22Rv1 (cell line): ENCODE data around the gene ZNF318.

Experiments used
- H3K27ac ChIP-seq: fragments of 450-650 bp; 2 replicates; pipeline ENCODE4 v1.5.1; 2017
- ZFX ChIP-seq: fragments of 450-650 bp; IDR thresholded peaks from 2 replicates; pipeline ENCODE4 v1.6.1; 2017; ENCODE audit warnings: antibody characterized with exemption, borderline replicate concordance
- TF ChIP-seq, protein P1 (sequence below): fragments of 450-650 bp; IDR thresholded peaks from 2 replicates; pipeline ENCODE4 v1.5.1; 2017; ENCODE audit warnings: mild to moderate bottlenecking

The ZNF318 gene

GRCh38 chr6:43328528-43328927 lies 40.9 kb downstream of the ZNF318 start:
- no peak overlapping the region for H3K27ac ChIP-seq
- TF ChIP-seq, protein P1, sequence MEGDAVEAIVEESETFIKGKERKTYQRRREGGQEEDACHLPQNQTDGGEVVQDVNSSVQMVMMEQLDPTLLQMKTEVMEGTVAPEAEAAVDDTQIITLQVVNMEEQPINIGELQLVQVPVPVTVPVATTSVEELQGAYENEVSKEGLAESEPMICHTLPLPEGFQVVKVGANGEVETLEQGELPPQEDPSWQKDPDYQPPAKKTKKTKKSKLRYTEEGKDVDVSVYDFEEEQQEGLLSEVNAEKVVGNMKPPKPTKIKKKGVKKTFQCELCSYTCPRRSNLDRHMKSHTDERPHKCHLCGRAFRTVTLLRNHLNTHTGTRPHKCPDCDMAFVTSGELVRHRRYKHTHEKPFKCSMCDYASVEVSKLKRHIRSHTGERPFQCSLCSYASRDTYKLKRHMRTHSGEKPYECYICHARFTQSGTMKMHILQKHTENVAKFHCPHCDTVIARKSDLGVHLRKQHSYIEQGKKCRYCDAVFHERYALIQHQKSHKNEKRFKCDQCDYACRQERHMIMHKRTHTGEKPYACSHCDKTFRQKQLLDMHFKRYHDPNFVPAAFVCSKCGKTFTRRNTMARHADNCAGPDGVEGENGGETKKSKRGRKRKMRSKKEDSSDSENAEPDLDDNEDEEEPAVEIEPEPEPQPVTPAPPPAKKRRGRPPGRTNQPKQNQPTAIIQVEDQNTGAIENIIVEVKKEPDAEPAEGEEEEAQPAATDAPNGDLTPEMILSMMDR = no peak
- no peak for TF ChIP-seq ZFX

DNA sequence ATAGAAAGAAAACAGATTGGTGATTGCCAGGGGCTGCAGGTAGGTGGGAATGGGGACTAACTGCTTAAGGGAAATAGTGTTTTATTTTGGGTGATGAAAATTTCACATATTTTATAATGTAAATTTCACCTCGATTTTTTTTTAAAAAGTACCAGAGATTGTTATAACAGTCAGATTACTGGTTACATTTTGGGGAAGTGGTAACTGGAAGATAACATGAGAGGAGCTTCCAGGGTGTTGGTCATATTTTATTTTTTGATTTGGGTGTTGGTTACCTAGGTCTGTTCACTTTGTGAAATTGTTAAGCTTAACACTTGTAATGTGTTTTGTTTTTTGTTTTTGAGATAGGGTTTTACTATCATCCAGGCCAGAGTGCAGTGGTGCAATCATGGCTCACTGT lies 43.6 kb downstream of the ZNF318 start:
- no peak overlapping the region for H3K27ac ChIP-seq
- TF ChIP-seq ZFX = no peak
- TF ChIP-seq, protein P1 = no peak

GRCh38 chr6:43318011-43318410 lies 51.4 kb downstream of the ZNF318 start:
- TF ChIP-seq, protein P1 = no peak
- TF ChIP-seq ZFX = no peak
- no peak overlapping the region for H3K27ac ChIP-seq

- H3K27ac ChIP-seq = no peak overlapping the region
- TF ChIP-seq, protein P1 = no peak
- TF ChIP-seq ZFX = no peak
These were observed 55.6 kb downstream of the ZNF318 start for GRCh38 chr6:43313813-43314212.

DNA sequence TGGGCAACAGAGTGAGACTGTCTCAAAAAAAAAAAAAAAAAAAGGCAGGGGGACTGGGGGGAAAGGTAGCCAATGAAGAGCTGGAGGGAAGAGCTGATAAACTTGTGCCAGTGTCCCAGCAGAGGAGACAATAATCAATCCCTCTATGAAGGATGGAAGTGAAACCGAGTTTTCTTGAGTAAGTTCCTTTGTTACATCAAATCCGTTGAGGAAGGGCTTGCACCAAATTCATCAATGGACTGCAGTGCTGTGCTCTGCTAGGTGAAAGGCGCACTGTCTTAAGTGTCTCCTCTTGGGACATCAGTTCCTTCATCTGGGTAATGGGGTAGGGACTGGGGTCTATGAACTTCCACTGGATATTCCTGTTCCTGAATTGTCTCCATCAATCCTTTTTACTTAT lies 57.8 kb downstream of the ZNF318 start:
- TF ChIP-seq ZFX = no peak
- TF ChIP-seq, protein P1 = no peak
- no peak overlapping the region for H3K27ac ChIP-seq

DNA sequence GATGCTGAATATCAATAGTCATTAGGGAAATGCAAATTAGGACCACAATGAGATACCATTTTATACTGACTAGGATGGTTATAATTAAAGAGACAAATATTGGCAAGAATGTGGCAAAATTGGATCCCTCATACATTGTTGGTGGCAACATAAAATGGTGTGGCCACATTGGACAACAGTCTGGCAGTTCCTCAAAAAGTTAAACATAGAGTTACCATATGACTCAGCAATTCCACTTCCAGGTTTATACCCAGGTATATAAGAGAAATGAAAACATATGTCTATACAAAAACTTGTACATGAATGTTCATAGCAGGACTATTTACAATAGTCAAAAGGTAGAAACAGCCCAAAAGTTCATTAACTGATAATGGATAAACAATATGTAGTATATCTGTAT lies 58.8 kb downstream of the ZNF318 start:
- no peak overlapping the region for H3K27ac ChIP-seq
- no peak for TF ChIP-seq ZFX
- TF ChIP-seq, protein P1 = no peak

DNA sequence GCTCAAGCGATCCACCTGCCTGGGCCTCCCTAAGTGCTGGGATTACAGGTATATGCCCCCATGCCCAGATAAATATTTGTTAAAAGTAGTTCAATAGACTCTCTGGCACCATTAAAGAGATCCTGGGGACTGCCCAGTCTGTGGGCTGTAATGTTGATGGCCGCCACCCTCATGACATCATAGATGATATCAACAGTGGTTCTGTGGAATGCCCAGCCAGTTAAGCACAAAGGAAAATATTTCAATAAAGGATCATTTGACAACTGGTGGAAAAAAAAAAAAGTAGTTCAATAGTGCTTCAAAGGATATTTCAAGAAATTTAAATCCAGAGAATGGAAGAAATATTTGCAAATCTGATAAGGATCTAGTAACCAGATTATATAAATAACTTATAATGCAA lies 59.3 kb downstream of the ZNF318 start:
- TF ChIP-seq, protein P1 = no peak
- no peak for TF ChIP-seq ZFX

More for the DNA sequence above, 59.3 kb downstream of the ZNF318 start:
- no peak overlapping the region for H3K27ac ChIP-seq
